Type B pancreatic cell (in vitro differentiated cells): ENCODE results near the gene SLC26A8. TPM values are rescaled to one million over a fixed set of nuclear protein-coding genes. Genes with fewer than 3 reads are reported as not detected.

Source experiments
- DNase-seq: peaks from one replicate; pipeline ENCODE4 v3.0.0; 2021; ENCODE audit warnings: mixed read lengths; ENCODE audit not compliant: unreplicated experiment; ENCODE audit errors: extremely low spot score
- H3K27ac Mint-ChIP-seq: 2 replicates; pipeline ENCODE4 v1.8.0; 2021; ENCODE audit warnings: mild to moderate bottlenecking, mixed read lengths
- H3K27me3 Mint-ChIP-seq: 2 replicates; pipeline ENCODE4 v1.8.0; 2021; ENCODE audit warnings: mixed read lengths
- H3K36me3 Mint-ChIP-seq: 2 replicates; pipeline ENCODE4 v1.8.0; 2021; ENCODE audit warnings: mixed read lengths
- H3K4me1 Mint-ChIP-seq: one replicate; pipeline ENCODE4 v1.8.0; 2021; ENCODE audit warnings: mixed read lengths; ENCODE audit not compliant: unreplicated experiment
- H3K4me3 Mint-ChIP-seq: 2 replicates; pipeline ENCODE4 v1.8.0; 2021; ENCODE audit warnings: mild to moderate bottlenecking, mixed read lengths
- H3K9me3 Mint-ChIP-seq: 2 replicates; pipeline ENCODE4 v1.8.0; 2021; ENCODE audit warnings: mixed read lengths
- total RNA-seq: library from RNA; stranded (reverse); gene quantifications from 2 replicates; pipeline ENCODE4 v1.2.1, GENCODE V29; 2021; ENCODE audit warnings: low replicate concordance
- TF ChIP-seq, protein P1 (sequence below): fragments of 200-600 bp; sonication (generic); conservative IDR thresholded peaks from 2 replicates; pipeline ENCODE4 v1.5.0; 2021; ENCODE audit warnings: antibody characterized with exemption, mild to moderate bottlenecking

The SLC26A8 gene
- total RNA-seq, 1 donor from 2014 or later: not detected

- Mint-ChIP-seq H3K4me3 (no peak overlapping the region), H3K27ac (no peak overlapping the region), H3K36me3 (peaks cover 7% of the 10 kb centered on the region), H3K4me1 (peaks cover 25% of the 10 kb centered on the region), H3K9me3 (no peaks in the 10 kb centered on the region), H3K27me3 (no peaks in the 10 kb centered on the region)
- no peak for DNase-seq
- TF ChIP-seq, protein P1, sequence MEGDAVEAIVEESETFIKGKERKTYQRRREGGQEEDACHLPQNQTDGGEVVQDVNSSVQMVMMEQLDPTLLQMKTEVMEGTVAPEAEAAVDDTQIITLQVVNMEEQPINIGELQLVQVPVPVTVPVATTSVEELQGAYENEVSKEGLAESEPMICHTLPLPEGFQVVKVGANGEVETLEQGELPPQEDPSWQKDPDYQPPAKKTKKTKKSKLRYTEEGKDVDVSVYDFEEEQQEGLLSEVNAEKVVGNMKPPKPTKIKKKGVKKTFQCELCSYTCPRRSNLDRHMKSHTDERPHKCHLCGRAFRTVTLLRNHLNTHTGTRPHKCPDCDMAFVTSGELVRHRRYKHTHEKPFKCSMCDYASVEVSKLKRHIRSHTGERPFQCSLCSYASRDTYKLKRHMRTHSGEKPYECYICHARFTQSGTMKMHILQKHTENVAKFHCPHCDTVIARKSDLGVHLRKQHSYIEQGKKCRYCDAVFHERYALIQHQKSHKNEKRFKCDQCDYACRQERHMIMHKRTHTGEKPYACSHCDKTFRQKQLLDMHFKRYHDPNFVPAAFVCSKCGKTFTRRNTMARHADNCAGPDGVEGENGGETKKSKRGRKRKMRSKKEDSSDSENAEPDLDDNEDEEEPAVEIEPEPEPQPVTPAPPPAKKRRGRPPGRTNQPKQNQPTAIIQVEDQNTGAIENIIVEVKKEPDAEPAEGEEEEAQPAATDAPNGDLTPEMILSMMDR: no peak
These were observed 45.8 kb upstream of the SLC26A8 start for GRCh38 chr6:36070252-36070651.

DNA sequence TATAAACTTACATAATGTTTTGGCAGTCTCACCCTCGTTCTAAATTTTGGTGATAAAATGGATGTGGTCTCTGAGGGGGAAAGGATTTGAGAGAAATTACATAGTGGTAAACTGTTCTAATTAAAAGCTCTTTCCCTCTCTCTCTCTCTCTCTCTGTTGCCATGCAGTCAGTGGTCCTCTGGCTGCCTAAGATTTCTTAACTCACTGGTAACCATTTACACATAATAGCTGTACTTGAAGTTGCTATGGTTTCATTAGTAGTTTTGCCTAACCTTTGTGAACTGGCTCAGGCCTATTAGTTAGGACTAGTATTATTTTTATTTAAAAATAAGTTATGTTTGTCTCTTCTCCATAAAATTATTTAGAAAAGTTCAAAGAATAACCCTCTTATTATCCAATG is 45.1 kb upstream of the SLC26A8 start:
- TF ChIP-seq, protein P1: no peak
- Mint-ChIP-seq H3K4me1 (peaks cover 32% of the 10 kb centered on the region), H3K36me3 (peaks cover 12% of the 10 kb centered on the region), H3K9me3 (no peaks in the 10 kb centered on the region), H3K27ac (no peak overlapping the region), H3K4me3 (no peak overlapping the region), H3K27me3 (no peaks in the 10 kb centered on the region)
- no peak for DNase-seq

GRCh38 chr6:36068586-36068985 is 44.1 kb upstream of the SLC26A8 start:
- H3K9me3 Mint-ChIP-seq: no peaks in the 10 kb centered on the region
- no peak overlapping the region for H3K27ac Mint-ChIP-seq
- TF ChIP-seq, protein P1: no peak
- peaks cover 10% of the 10 kb centered on the region for H3K36me3 Mint-ChIP-seq
- peaks cover 36% of the 10 kb centered on the region for H3K4me1 Mint-ChIP-seq
- DNase-seq: no peak
- H3K4me3 Mint-ChIP-seq: no peak overlapping the region
- no peaks in the 10 kb centered on the region for H3K27me3 Mint-ChIP-seq

DNA sequence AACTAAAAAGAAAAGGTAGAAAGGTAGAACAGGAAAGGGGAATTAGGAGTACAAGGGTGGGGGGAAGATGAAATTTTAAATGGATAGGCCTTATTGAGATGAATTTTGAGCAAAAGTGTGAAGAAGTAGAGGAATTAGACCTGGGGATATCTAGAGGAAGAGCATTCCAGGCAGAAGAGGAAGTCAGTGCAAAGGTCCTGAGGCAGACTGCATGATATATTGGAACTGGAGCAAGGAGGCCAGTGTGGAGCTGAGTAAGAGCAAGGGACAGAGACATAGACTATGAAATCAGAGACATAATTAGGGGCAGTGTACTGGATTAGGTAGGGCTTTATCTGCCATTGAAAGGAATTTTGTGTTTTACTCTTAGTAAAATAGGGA is 43.6 kb upstream of the SLC26A8 start:
- Mint-ChIP-seq H3K36me3 (peaks cover 7% of the 10 kb centered on the region), H3K27me3 (no peaks in the 10 kb centered on the region), H3K4me1 (peaks cover 36% of the 10 kb centered on the region), H3K27ac (no peak overlapping the region), H3K4me3 (no peak overlapping the region), H3K9me3 (no peaks in the 10 kb centered on the region)
- no peak for DNase-seq
- TF ChIP-seq, protein P1: no peak

GRCh38 chr6:36067374-36068011 is 43.1 kb upstream of the SLC26A8 start:
- Mint-ChIP-seq H3K4me3 (no peak overlapping the region), H3K27ac (no peak overlapping the region), H3K4me1 (peaks cover 36% of the 10 kb centered on the region), H3K27me3 (no peaks in the 10 kb centered on the region), H3K36me3 (peaks cover 7% of the 10 kb centered on the region), H3K9me3 (no peaks in the 10 kb centered on the region)
- TF ChIP-seq, protein P1: no peak
- DNase-seq: no peak
